Esophagus muscularis mucosa (tissue), 4 donors: ENCODE data around the gene CEBPE.

Source experiments
- CTCF ChIP-seq, 3 experiments: fragments of 200-600 bp in 2 of 3; fragments of 450-650 bp in 1 of 3; sonication (generic) in 2 of 3; IDR thresholded peaks; one replicate each; pipeline ENCODE4 v1.5.1; 2017 to 2019; ENCODE audit warnings: antibody characterized with exemption in 3 of 3, mild to moderate bottlenecking in 2 of 3, moderate library complexity in 1 of 3
- EP300 ChIP-seq: sonication (generic); formaldehyde crosslinking; IDR thresholded peaks from one replicate; pipeline ENCODE4 v1.6.1; 2017; ENCODE audit warnings: antibody characterized with exemption
- POLR2A ChIP-seq: fragments of 450-650 bp; IDR thresholded peaks from one replicate; pipeline ENCODE4 v1.6.1; 2017; ENCODE audit warnings: antibody characterized with exemption, moderate library complexity, mild to moderate bottlenecking, low read depth
- POLR2AphosphoS5 ChIP-seq, 2 donors: sonication (generic); formaldehyde crosslinking; IDR thresholded peaks; one replicate each; pipeline ENCODE4 v1.6.1; 2017; ENCODE audit warnings: antibody characterized with exemption in 2 of 2

- no peak for TF ChIP-seq CTCF (IDR thresholded peaks at IDR 0.05)
- peak; percentile 77 for TF ChIP-seq POLR2A
- peak; percentile 75 to 94 for TF ChIP-seq POLR2AphosphoS5 (IDR thresholded peaks at IDR 0.05)
- peak; percentile 90 for TF ChIP-seq EP300
Measured at GRCh38 chr14:23153851-23154796, 35.1 kb upstream of the CEBPE start.
